Peyer's patch (tissue), 4 donors: ENCODE data around the gene MAP3K9. TPM values are rescaled to one million over a fixed set of nuclear protein-coding genes. Genes with fewer than 3 reads are reported as not detected.

Experiments used
- DNase-seq, 3 donors: peaks; one replicate each; pipeline ENCODE4 v3.0.0-alpha.2; 2017 to 2019
- H3K27ac ChIP-seq, 4 donors: fragments of 200-600 bp; sonication (generic); one replicate each; pipeline ENCODE4 v1.5.1; 2016 to 2019
- H3K27me3 ChIP-seq, 2 donors: fragments of 200-600 bp; sonication (generic); one replicate each; pipeline ENCODE4 v1.5.1; 2019
- H3K36me3 ChIP-seq, 3 donors: fragments of 200-600 bp; sonication (generic); one replicate each; pipeline ENCODE4 v1.5.1; 2016 to 2019
- H3K4me1 ChIP-seq, 4 donors: fragments of 200-600 bp; sonication (generic); one replicate each; pipeline ENCODE4 v1.5.1; 2016 to 2019
- H3K4me3 ChIP-seq, 4 donors: fragments of 200-600 bp; sonication (generic); 1 replicate in 3 of 4; 2 replicates in 1 of 4; pipeline ENCODE4 v1.5.1; 2016 to 2019; ENCODE audit warnings: mild to moderate bottlenecking in 1 of 4
- H3K9me3 ChIP-seq, 4 donors: fragments of 200-600 bp; sonication (generic); one replicate each; pipeline ENCODE4 v1.5.1; 2016 to 2019; ENCODE audit warnings: mild to moderate bottlenecking in 1 of 4
- POLR2A ChIP-seq, 2 donors: fragments of 450-650 bp; IDR thresholded peaks; one replicate each; pipeline ENCODE4 v1.5.1; 2017; ENCODE audit warnings: antibody characterized with exemption in 2 of 2, mild to moderate bottlenecking in 2 of 2, moderate library complexity in 2 of 2
- total RNA-seq, 4 donors: library from RNA; depleted of rRNA; stranded (reverse); fragments of >200 nt; gene quantifications; one replicate each; pipeline ENCODE4 v1.1.0, GENCODE V29; 2016
- TF ChIP-seq, protein P1 (sequence below), 6 experiments: fragments of 450-650 bp in 4 of 6; fragments of 200-600 bp in 2 of 6; sonication (generic) in 1 of 6; IDR thresholded peaks; one replicate each; pipeline ENCODE4 v1.5.1; 2017 to 2019; ENCODE audit warnings: antibody characterized with exemption in 6 of 6, mild to moderate bottlenecking in 3 of 6, moderate library complexity in 1 of 6

The MAP3K9 gene
- total RNA-seq, 4 donors from 2014 or later, result 8.6 to 14.0 (median 12.0) TPM

DNA sequence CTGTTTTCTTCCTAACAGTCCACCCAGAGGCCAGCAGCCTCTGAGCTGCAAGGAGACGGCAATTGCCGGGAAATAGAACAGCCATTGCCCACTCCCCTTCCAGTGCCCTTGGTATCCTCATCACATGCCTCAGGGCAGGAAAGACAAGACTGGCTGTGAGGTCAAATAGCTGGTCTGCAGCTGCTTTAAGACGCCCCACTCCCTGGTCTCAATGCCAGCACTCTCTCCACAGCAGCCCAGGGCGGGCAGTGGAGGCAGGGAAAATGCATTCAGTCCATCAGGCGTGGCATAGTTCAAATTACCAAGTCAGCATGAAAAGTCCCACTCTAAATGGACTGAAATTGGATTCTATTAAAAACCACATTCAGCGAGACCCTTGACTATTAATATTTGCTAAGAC lies 132.0 kb downstream of the MAP3K9 start:
- Histone ChIP-seq H3K36me3 (no peaks in the 10 kb centered on the region), H3K27me3 (no peaks in the 10 kb centered on the region), H3K4me3 (no peak overlapping the region), H3K27ac (no peak overlapping the region), H3K9me3 (no peaks in the 10 kb centered on the region), H3K4me1 (no peaks in the 10 kb centered on the region)
- no peak for DNase-seq
- TF ChIP-seq, protein P1, sequence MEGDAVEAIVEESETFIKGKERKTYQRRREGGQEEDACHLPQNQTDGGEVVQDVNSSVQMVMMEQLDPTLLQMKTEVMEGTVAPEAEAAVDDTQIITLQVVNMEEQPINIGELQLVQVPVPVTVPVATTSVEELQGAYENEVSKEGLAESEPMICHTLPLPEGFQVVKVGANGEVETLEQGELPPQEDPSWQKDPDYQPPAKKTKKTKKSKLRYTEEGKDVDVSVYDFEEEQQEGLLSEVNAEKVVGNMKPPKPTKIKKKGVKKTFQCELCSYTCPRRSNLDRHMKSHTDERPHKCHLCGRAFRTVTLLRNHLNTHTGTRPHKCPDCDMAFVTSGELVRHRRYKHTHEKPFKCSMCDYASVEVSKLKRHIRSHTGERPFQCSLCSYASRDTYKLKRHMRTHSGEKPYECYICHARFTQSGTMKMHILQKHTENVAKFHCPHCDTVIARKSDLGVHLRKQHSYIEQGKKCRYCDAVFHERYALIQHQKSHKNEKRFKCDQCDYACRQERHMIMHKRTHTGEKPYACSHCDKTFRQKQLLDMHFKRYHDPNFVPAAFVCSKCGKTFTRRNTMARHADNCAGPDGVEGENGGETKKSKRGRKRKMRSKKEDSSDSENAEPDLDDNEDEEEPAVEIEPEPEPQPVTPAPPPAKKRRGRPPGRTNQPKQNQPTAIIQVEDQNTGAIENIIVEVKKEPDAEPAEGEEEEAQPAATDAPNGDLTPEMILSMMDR (IDR thresholded peaks at IDR 0.05), result no peak
- TF ChIP-seq POLR2A (IDR thresholded peaks at IDR 0.05), result no peak

Other genes starting within 250 kb of the MAP3K9 start
- gene MED6, start 208.9 kb downstream of the MAP3K9 start, total RNA-seq, result 10 to 100 TPM; 26.0 to 42.1 (median 28.1) TPM
- gene TTC9, start 167.6 kb downstream of the MAP3K9 start, total RNA-seq, result under 1 TPM; 0.35 to 0.83 (median 0.46) TPM
- 100 to 1,000 TPM in 1 of 4 donors, 10 to 100 TPM in 3; 62.7 to 136 (median 90.5) TPM for gene PCNX1, start 97.9 kb upstream of the MAP3K9 start, total RNA-seq